Neural crest cell (in vitro differentiated cells): ENCODE measurements around the gene S100Z. TPM values are rescaled to one million over a fixed set of nuclear protein-coding genes. Genes with fewer than 3 reads are reported as not detected.
"Not testable (repeated sequence)": the region's sequence is repeated elsewhere in the genome, so short reads cannot be mapped to it uniquely, and the experiment has no call there.

Experiments used
- DNase-seq: peaks from one replicate; pipeline ENCODE4 v3.0.0; 2021; ENCODE audit warnings: low read depth, mixed read lengths, low spot score
- H3K27ac Mint-ChIP-seq: one replicate; pipeline ENCODE4 v1.8.0; 2021; ENCODE audit warnings: mild to moderate bottlenecking, mixed read lengths; ENCODE audit not compliant: unreplicated experiment
- H3K27me3 Mint-ChIP-seq: 2 replicates; pipeline ENCODE4 v1.8.0; 2021; ENCODE audit warnings: low read depth, mild to moderate bottlenecking, mixed read lengths
- H3K36me3 Mint-ChIP-seq: 2 replicates; pipeline ENCODE4 v1.8.0; 2021; ENCODE audit warnings: low read depth, mild to moderate bottlenecking, mixed read lengths
- H3K4me1 Mint-ChIP-seq: 2 replicates; pipeline ENCODE4 v1.8.0; 2021; ENCODE audit warnings: mixed read lengths
- H3K4me3 Mint-ChIP-seq: one replicate; pipeline ENCODE4 v1.8.0; 2021; ENCODE audit warnings: mild to moderate bottlenecking, mixed read lengths
- H3K9me3 Mint-ChIP-seq: 2 replicates; pipeline ENCODE4 v1.8.0; 2021; ENCODE audit warnings: mixed read lengths
- total RNA-seq: library from RNA; stranded (reverse); gene quantifications from 2 replicates; pipeline ENCODE4 v1.2.1, GENCODE V29; 2021
- TF ChIP-seq, protein P1 (sequence below): fragments of 200-600 bp; sonication (generic); conservative IDR thresholded peaks from 2 replicates; pipeline ENCODE4 v1.5.0; 2021; ENCODE audit warnings: antibody characterized with exemption, mild to moderate bottlenecking

The S100Z gene
- total RNA-seq, 1 donor from 2014 or later = not detected

DNA sequence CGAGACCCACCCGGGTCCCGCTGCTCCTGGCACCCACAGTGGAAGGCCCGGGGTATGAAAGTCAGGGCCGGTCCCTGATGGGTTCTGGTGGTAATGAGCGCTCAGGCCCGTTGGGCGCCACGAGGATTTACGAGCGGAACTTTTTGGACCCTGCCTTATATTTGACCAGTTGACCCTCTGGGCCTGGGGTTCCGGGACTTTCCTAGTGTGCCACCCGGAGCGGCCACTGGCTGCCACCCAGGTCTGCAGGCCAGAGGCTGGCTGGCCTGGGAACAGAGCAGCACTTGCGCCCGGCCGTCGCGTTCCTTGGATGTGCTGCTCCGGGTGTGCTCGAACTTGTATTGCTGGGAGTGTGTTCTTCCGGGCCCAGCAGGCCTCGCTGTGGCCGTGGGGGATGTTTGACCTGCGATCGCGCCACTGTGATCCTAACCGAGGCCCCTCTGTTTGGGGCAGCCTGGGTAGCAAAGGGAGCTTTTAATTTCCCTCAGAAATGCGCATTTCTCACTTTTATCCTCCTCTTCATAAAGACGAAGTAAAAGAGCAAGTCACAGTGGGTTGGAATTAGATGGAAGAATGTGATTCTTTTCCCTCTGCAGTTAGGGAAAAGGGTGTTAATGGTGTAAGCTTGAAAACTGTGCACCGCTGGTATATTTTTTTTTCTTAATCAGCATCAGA is 29.8 kb upstream of the S100Z start:
- Mint-ChIP-seq H3K4me3 (peak overlapping the region; percentile 79), H3K27ac (no peak overlapping the region), H3K27me3 (peaks cover 78% of the 10 kb centered on the region), H3K4me1 (peaks cover 13% of the 10 kb centered on the region), H3K9me3 (no peaks in the 10 kb centered on the region), H3K36me3 (peaks cover 2% of the 10 kb centered on the region)
- TF ChIP-seq, protein P1, sequence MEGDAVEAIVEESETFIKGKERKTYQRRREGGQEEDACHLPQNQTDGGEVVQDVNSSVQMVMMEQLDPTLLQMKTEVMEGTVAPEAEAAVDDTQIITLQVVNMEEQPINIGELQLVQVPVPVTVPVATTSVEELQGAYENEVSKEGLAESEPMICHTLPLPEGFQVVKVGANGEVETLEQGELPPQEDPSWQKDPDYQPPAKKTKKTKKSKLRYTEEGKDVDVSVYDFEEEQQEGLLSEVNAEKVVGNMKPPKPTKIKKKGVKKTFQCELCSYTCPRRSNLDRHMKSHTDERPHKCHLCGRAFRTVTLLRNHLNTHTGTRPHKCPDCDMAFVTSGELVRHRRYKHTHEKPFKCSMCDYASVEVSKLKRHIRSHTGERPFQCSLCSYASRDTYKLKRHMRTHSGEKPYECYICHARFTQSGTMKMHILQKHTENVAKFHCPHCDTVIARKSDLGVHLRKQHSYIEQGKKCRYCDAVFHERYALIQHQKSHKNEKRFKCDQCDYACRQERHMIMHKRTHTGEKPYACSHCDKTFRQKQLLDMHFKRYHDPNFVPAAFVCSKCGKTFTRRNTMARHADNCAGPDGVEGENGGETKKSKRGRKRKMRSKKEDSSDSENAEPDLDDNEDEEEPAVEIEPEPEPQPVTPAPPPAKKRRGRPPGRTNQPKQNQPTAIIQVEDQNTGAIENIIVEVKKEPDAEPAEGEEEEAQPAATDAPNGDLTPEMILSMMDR = no peak
- no peak for DNase-seq

DNA sequence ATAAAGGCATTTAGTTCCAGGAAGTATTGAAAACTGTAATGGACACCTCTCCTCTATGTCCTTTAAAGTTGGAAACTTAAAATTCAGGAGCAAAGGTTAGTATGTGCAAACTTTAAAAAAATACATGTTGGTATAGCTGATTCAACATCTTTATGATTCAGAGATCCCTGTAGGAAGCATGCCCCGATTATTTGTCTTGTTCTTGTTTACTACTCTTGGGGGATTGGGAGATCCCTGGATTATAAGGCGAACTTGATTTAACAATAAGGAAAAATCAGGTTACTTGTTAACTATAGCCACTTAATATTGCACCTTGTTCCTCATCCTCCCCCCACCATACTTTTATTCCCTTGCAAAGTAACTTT is 29.3 kb upstream of the S100Z start:
- DNase-seq = no peak
- H3K4me3 Mint-ChIP-seq = peak overlapping the region; percentile 79
- H3K27me3 Mint-ChIP-seq = peaks cover 75% of the 10 kb centered on the region

DNA sequence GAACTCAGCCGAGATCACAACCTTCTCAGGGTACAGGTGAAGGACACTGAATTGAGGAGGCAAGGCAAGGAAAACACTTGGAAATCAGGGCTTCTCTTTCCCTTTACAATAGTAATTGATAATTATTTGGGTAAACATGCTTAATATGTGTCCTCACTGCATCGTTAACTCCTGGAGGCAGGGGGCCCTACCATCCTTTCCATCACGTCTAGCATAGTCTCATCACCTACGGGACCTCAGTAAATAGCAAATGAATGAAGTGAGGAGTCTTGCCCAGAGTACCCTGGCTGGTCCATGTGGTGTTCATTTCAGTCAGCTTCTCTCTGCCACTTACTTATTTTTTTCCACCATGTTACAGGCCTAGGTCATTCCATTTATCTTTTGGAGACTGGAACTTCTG is 28.7 kb upstream of the S100Z start:
- no peak for DNase-seq
- H3K4me3 Mint-ChIP-seq = peak overlapping the region; percentile 79
- TF ChIP-seq, protein P1 = no peak
- no peaks in the 10 kb centered on the region for H3K9me3 Mint-ChIP-seq
- H3K4me1 Mint-ChIP-seq = peaks cover 13% of the 10 kb centered on the region
- no peak overlapping the region for H3K27ac Mint-ChIP-seq
- H3K36me3 Mint-ChIP-seq = peaks cover 2% of the 10 kb centered on the region
- H3K27me3 Mint-ChIP-seq = peaks cover 71% of the 10 kb centered on the region

More for the DNA sequence above, 29.3 kb upstream of the S100Z start:
- H3K9me3 Mint-ChIP-seq = no peaks in the 10 kb centered on the region
- TF ChIP-seq, protein P1 = no peak
- peaks cover 2% of the 10 kb centered on the region for H3K36me3 Mint-ChIP-seq
- peaks cover 13% of the 10 kb centered on the region for H3K4me1 Mint-ChIP-seq
- no peak overlapping the region for H3K27ac Mint-ChIP-seq

DNA sequence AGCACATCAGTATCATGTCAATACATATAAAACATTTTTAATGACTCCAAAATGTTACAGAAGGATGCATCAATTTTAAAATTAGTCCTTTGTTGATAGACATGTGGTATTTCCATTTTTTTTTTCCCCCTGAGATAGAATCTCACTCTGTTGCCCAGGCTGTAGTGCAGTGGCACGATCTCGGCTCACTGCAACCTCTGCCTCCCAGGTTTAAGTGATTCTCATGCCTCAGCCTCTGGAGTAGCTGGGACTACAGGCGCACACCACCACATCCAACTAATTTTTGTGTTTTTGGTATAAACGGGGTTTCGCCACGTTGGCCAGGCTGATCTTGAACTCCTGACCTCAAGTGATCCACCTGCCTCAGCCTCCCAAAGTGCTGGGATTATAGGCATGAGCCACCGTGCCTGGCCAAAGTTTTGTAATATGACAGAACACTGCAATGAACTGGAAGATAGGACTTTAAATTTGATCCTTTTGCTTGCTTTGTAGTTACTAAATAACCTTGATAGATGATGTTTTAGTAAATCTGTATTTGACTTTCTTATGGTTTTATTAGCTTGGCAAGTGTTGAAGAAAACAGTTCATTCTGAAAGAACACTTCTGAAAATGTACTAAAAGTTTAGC is 27.6 kb upstream of the S100Z start:
- H3K9me3 Mint-ChIP-seq, H3K36me3 Mint-ChIP-seq, H3K4me3 Mint-ChIP-seq, DNase-seq, H3K27ac Mint-ChIP-seq: not testable (repeated sequence)
- Mint-ChIP-seq H3K4me1 (peaks cover 13% of the 10 kb centered on the region), H3K27me3 (peaks cover 60% of the 10 kb centered on the region)

DNA sequence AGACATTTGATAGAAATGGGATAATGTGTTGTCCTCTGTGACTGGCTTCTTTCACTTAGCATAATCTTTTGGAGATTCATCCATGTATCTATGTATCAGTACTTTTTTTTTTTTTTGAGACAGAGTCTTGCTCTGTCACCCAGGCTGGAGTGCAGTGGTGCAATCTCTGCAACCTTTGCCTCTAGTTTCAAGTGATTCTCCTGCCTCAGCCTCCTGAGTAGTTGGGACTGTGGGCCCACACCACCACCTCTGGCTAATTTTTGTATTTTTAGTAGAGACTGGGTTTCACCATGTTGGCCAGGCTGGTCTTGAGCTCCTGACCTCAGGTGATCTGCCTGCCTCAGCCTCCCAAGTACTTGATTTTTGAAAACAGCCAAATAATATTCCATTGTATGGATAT is 23.4 kb upstream of the S100Z start:
- H3K36me3 Mint-ChIP-seq, H3K4me1 Mint-ChIP-seq, H3K27ac Mint-ChIP-seq, H3K9me3 Mint-ChIP-seq, DNase-seq, H3K4me3 Mint-ChIP-seq: not testable (repeated sequence)
- peaks cover 18% of the 10 kb centered on the region for H3K27me3 Mint-ChIP-seq

DNA sequence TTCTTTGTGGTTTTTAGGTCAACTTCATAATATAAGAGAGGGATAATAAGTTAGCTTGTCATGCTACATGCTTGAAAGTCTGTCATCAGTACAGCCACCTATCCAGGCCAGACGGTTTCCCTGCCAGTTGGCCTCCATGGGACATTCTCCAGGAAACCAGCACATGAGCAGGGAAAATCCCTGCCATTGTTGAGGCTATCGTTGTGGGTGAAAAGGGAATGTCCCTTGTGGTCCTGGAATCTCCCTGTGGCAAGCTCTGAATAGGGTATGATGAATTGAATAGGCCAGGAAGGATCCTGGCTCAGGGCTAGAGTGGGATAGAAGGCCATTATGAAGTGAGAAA is 18.7 kb upstream of the S100Z start:
- Mint-ChIP-seq H3K36me3 (no peaks in the 10 kb centered on the region), H3K9me3 (no peaks in the 10 kb centered on the region), H3K27ac (no peak overlapping the region), H3K27me3 (peaks cover under 1% of the 10 kb centered on the region), H3K4me1 (peaks cover 5% of the 10 kb centered on the region), H3K4me3 (no peak overlapping the region)
- no peak for DNase-seq
- TF ChIP-seq, protein P1 = no peak
